Endothelial cell (in vitro differentiated cells): ENCODE results near the gene CD160. TPM values are rescaled to one million over a fixed set of nuclear protein-coding genes. Genes with fewer than 3 reads are reported as not detected.
"Not testable (repeated sequence)": the region's sequence is repeated elsewhere in the genome, so short reads cannot be mapped to it uniquely, and the experiment has no call there.

Experiments
- DNase-seq: peaks from one replicate; pipeline ENCODE4 v3.0.0; 2021; ENCODE audit warnings: low spot score
- H3K27ac Mint-ChIP-seq: one replicate; pipeline ENCODE4 v1.8.0; 2021; ENCODE audit warnings: mixed read lengths, inconsistent platforms; ENCODE audit not compliant: unreplicated experiment
- H3K27me3 Mint-ChIP-seq: one replicate; pipeline ENCODE4 v1.8.0; 2021; ENCODE audit warnings: mild to moderate bottlenecking, moderate library complexity, mixed read lengths, inconsistent platforms; ENCODE audit not compliant: unreplicated experiment
- H3K36me3 Mint-ChIP-seq: one replicate; pipeline ENCODE4 v1.8.0; 2021; ENCODE audit warnings: mild to moderate bottlenecking, low read depth, mixed read lengths, inconsistent platforms; ENCODE audit not compliant: unreplicated experiment
- H3K4me1 Mint-ChIP-seq: one replicate; pipeline ENCODE4 v1.8.0; 2021; ENCODE audit warnings: mild to moderate bottlenecking, mixed read lengths, inconsistent platforms; ENCODE audit not compliant: unreplicated experiment
- H3K4me3 Mint-ChIP-seq: one replicate; pipeline ENCODE4 v1.8.0; 2021; ENCODE audit warnings: mild to moderate bottlenecking, mixed read lengths, inconsistent platforms; ENCODE audit not compliant: unreplicated experiment
- H3K9me3 Mint-ChIP-seq: one replicate; pipeline ENCODE4 v1.8.0; 2021; ENCODE audit warnings: mixed read lengths, inconsistent platforms; ENCODE audit not compliant: unreplicated experiment
- CTCF ChIP-seq: fragments of 200-600 bp; sonication (generic); IDR thresholded peaks from one replicate; pipeline ENCODE4 v1.5.0; 2021; ENCODE audit warnings: antibody characterized with exemption; ENCODE audit not compliant: unreplicated experiment
- long read RNA-seq: library from polyadenylated mRNA; unstranded; transcript quantifications from one replicate; pipeline ENCODE4 v2.0.0, GENCODE V29; 2020; ENCODE audit not compliant: unreplicated experiment
- total RNA-seq: library from RNA; stranded (reverse); fragmentation: NEBNext Ultra II Directional; extraction: Animal tissue kit (Norgen Biotek cat#: 25700); gene quantifications from one replicate; pipeline ENCODE4 v1.2.1, GENCODE V29; 2021; ENCODE audit not compliant: unreplicated experiment

The CD160 gene
- total RNA-seq = not detected
- long read RNA-seq = 0 reads

GRCh38 chr1:145719230-145720079 lies at the start of gene CD160:
Gene CD160, plus strand, starts transcription at chr1:145719499. Its CDS starts 8,829 bp downstream, at chr1:145728328.
- Mint-ChIP-seq H3K27me3 (no peaks in the 10 kb centered on the region), H3K27ac (no peak within 1 kb of the TSS), H3K4me3 (no peak within 1 kb of the TSS), H3K36me3 (no peaks in the 10 kb centered on the region), H3K9me3 (no peaks in the 10 kb centered on the region), H3K4me1 (peaks cover 3% of the 10 kb centered on the region)
- no peak for DNase-seq
- TF ChIP-seq CTCF = no peak

GRCh38 chr1:145670995-145671745 lies 48.1 kb upstream of the CD160 start:
- H3K4me1 Mint-ChIP-seq, H3K27ac Mint-ChIP-seq, H3K9me3 Mint-ChIP-seq, H3K36me3 Mint-ChIP-seq, H3K4me3 Mint-ChIP-seq, H3K27me3 Mint-ChIP-seq, DNase-seq: not testable (repeated sequence)

GRCh38 chr1:145673217-145673616 lies 46.1 kb upstream of the CD160 start:
- H3K4me1 Mint-ChIP-seq, H3K4me3 Mint-ChIP-seq, H3K9me3 Mint-ChIP-seq, H3K36me3 Mint-ChIP-seq, H3K27ac Mint-ChIP-seq, DNase-seq, H3K27me3 Mint-ChIP-seq: not testable (repeated sequence)

GRCh38 chr1:145684858-145685257 lies 34.4 kb upstream of the CD160 start:
- H3K4me3 Mint-ChIP-seq, DNase-seq, H3K27me3 Mint-ChIP-seq: not testable (repeated sequence)

GRCh38 chr1:145686078-145686477 lies 33.2 kb upstream of the CD160 start:
- H3K27ac Mint-ChIP-seq, H3K9me3 Mint-ChIP-seq, DNase-seq, H3K27me3 Mint-ChIP-seq, H3K36me3 Mint-ChIP-seq, H3K4me3 Mint-ChIP-seq, H3K4me1 Mint-ChIP-seq: not testable (repeated sequence)

More at GRCh38 chr1:145684858-145685257, 34.4 kb upstream of the CD160 start:
- not testable (repeated sequence) for H3K4me1 Mint-ChIP-seq, H3K36me3 Mint-ChIP-seq, H3K27ac Mint-ChIP-seq, H3K9me3 Mint-ChIP-seq

- no peaks in the 10 kb centered on the region for H3K9me3 Mint-ChIP-seq
- TF ChIP-seq CTCF = no peak
- H3K27me3 Mint-ChIP-seq = no peaks in the 10 kb centered on the region
- no peak overlapping the region for H3K27ac Mint-ChIP-seq
- no peak overlapping the region for H3K4me3 Mint-ChIP-seq
- DNase-seq = no peak
- H3K36me3 Mint-ChIP-seq = no peaks in the 10 kb centered on the region
- peaks cover 3% of the 10 kb centered on the region for H3K4me1 Mint-ChIP-seq
Measured at GRCh38 chr1:145688328-145688727, 31.0 kb upstream of the CD160 start.
